Tibial artery (tissue), 4 donors: ENCODE data around the gene KLK15.

Experiments
- DNase-seq, 2 donors: peaks; one replicate each; pipeline ENCODE4 v3.0.0-alpha.2; 2019
- H3K27ac ChIP-seq, 2 donors: fragments of 200-600 bp; sonication (generic) in 1 of 2; 1 replicate in 1 of 2; 2 replicates in 1 of 2; pipeline ENCODE4 v1.5.1; 2018 to 2019; ENCODE audit warnings: mild to moderate bottlenecking in 1 of 2
- H3K27me3 ChIP-seq, 2 donors: fragments of 200-600 bp; sonication (generic) in 1 of 2; one replicate each; pipeline versions ENCODE4 v1.5.1 to v1.6.0; 2016 to 2019
- H3K36me3 ChIP-seq, 3 donors: fragments of 200-600 bp; sonication (generic) in 2 of 3; one replicate each; pipeline ENCODE4 v1.5.1; 2016 to 2019; ENCODE audit warnings: mild to moderate bottlenecking in 2 of 3
- H3K4me1 ChIP-seq, 4 donors: fragments of 200-600 bp; sonication (generic) in 2 of 4; 1 replicate in 3 of 4; 2 replicates in 1 of 4; pipeline ENCODE4 v1.5.1; 2016 to 2019
- H3K4me3 ChIP-seq, 2 donors: fragments of 200-600 bp; sonication (generic) in 1 of 2; 1 replicate in 1 of 2; 2 replicates in 1 of 2; pipeline ENCODE4 v1.5.1; 2018 to 2019; ENCODE audit warnings: mild to moderate bottlenecking in 2 of 2
- H3K9me3 ChIP-seq, 3 donors: fragments of 200-600 bp; sonication (generic) in 1 of 3; one replicate each; pipeline ENCODE4 v1.5.1; 2016 to 2019
- CTCF ChIP-seq, 2 experiments: fragments of 200-600 bp in 1 of 2; fragments of 450-650 bp in 1 of 2; IDR thresholded peaks; one replicate each; pipeline ENCODE4 v1.5.1; 2017 to 2019; ENCODE audit warnings: antibody characterized with exemption in 2 of 2, mild to moderate bottlenecking in 1 of 2, moderate library complexity in 1 of 2
- intact Hi-C: fragments of 100-400 bp; cut with DNase I; formaldehyde crosslinking; loops from one replicate; pipeline ENCODE4 v1.15.0; 2023; ENCODE audit warnings: low total_unique reads

The KLK15 gene

DNA sequence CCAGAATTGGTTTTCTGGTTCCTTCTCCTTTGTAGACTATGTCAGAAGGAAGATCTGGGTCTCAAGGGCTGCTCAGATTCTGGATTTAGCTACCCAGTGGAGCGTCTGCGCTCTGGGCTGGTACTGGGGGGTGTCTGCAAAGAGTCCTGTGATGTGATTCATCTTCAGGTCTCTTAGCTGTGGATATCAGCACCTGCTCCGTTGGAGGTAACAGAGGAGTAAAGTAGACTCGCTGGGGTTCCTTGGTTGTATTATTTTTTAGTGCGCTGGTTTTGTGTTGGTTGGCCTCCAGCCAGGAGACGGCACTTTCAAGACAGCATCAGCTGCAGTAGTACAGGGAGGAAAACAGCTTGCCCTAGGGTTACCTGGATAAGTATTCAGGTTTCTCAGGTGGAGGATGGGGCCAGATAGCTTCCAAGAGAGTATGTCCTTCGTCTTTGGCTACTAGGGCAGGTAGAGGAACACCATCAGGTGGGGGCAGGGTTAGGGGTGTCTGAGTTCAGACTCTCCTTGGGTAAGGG, 10.4 kb upstream of the KLK15 start:
- H3K4me3 ChIP-seq, result no peak overlapping the region
- no peaks in the 10 kb centered on the region for H3K36me3 ChIP-seq
- H3K27me3 ChIP-seq, result peaks cover 0 to 4% of the 10 kb centered on the region in 2 donors
- H3K27ac ChIP-seq, result no peak overlapping the region
- peaks cover 0 to 20% (median 12%) of the 10 kb centered on the region in 3 donors for H3K9me3 ChIP-seq
- no peak for TF ChIP-seq CTCF (IDR thresholded peaks at IDR 0.05)
- intact Hi-C loops, result no loop called here
- DNase-seq, result no peak
- no peaks in the 10 kb centered on the region for H3K4me1 ChIP-seq

DNA sequence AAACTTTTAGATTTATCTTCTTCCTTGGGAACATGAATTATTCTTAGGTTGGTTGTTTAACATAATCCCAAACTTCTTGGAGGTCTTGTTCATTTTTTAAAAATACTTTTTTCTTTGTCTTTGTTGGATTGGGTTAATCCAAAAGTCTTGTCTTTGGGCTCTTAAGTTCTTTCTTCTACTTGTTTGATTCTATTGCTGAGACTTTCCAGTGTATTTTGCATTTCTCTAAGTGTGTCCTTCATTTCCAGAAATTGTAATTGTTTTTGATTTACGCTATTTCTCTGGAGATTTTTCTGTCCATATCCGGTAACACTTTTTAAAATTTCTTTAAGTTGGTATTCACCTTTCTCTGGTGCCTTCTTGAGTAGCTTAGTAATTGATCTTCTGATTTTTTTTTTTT, 9.8 kb upstream of the KLK15 start:
- H3K27me3 ChIP-seq, result peaks cover 0 to 9% of the 10 kb centered on the region in 2 donors
- H3K27ac ChIP-seq, result no peak overlapping the region
- peaks cover 0 to 20% (median 12%) of the 10 kb centered on the region in 3 donors for H3K9me3 ChIP-seq
- no peak for DNase-seq
- no peak for TF ChIP-seq CTCF (IDR thresholded peaks at IDR 0.05)
- intact Hi-C loops, result no loop called here
- H3K4me3 ChIP-seq, result no peak overlapping the region
- no peaks in the 10 kb centered on the region for H3K36me3 ChIP-seq
- H3K4me1 ChIP-seq, result no peaks in the 10 kb centered on the region

GRCh38 chr19:50842130-50842529, 8.8 kb upstream of the KLK15 start:
- no peak overlapping the region for H3K4me3 ChIP-seq
- no peak for DNase-seq
- H3K4me1 ChIP-seq, result no peaks in the 10 kb centered on the region
- peaks cover 0 to 18% of the 10 kb centered on the region in 2 donors for H3K27me3 ChIP-seq
- TF ChIP-seq CTCF (IDR thresholded peaks at IDR 0.05), result no peak
- no peak overlapping the region for H3K27ac ChIP-seq
- peaks cover 0 to 20% (median 12%) of the 10 kb centered on the region in 3 donors for H3K9me3 ChIP-seq
- intact Hi-C loops, result no loop called here
- no peaks in the 10 kb centered on the region for H3K36me3 ChIP-seq

DNA sequence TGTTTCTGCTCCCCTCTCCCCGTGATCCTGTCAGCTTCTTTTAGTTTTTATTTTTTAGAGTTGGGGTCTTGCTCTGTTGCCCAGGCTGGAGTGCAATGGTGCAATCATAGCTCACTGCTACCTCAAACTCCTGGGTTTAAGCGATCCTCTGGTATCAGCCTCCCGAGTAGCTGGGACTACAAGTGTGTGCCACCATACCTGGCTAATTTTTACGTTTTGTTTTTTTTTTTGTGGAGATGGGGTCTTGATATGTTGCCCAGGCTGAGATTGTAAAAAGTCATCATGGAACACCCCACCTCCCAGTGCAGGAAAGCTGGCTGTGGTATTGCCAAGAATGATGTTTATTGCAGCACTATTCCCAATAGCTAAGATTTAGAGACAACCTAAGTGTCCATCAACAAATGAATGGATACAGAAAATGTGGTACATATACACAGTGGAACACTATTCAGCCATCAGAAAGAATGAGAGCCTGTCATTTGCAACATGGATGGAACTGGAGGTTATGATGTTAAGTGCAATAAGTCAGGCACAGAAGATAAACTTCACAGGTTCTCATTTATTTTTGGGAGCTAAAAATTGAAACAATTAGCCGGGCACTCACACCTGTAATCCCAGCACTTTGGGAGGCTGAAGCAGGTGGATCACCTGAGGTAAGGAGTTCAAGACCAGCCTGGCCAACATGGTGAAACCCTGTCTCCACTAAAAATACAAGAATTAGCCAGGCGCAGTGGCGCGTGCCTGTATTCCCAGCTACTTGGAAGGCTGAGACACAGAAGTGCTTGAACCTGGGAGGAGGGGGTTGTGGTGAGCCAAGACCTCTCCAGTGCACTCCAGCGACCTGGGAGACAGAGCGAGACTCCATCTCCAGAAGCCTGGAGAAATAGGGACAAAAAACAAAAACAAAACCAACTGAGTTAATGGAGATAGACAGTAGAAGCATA, 6.6 kb upstream of the KLK15 start:
- DNase-seq, result peak in 1 of 2 donors; percentile 56
- Histone ChIP-seq H3K4me3 (no peak overlapping the region), H3K36me3 (no peaks in the 10 kb centered on the region), H3K27me3 (peaks cover 0 to 39% of the 10 kb centered on the region in 2 donors), H3K9me3 (peaks cover 0 to 20% (median 12%) of the 10 kb centered on the region in 3 donors), H3K4me1 (peaks cover 0 to 12% (median 11%) of the 10 kb centered on the region in 4 donors), H3K27ac (no peak overlapping the region)
- intact Hi-C loops, result no loop called here
- no peak for TF ChIP-seq CTCF (IDR thresholded peaks at IDR 0.05)

- TF ChIP-seq CTCF (IDR thresholded peaks at IDR 0.05), result no peak
- no peak for DNase-seq
- intact Hi-C loops, result no loop called here
- Histone ChIP-seq H3K27ac (no peak overlapping the region), H3K9me3 (peaks cover 0 to 9% (median 0%) of the 10 kb centered on the region in 3 donors), H3K27me3 (peaks cover 0 to 53% of the 10 kb centered on the region in 2 donors), H3K4me1 (peaks cover 0 to 12% (median 11%) of the 10 kb centered on the region in 4 donors), H3K4me3 (no peak overlapping the region), H3K36me3 (no peaks in the 10 kb centered on the region)
Observed at GRCh38 chr19:50838239-50838638, 4.9 kb upstream of the KLK15 start.
